IPS-18c (cell line): ENCODE data around the gene SSNA1.

ENCODE experiments used
- H3K4me3 ChIP-seq: 2 replicates; pipeline ENCODE4 v1.7.0; 2013; ENCODE audit warnings: low read depth, mild to moderate bottlenecking, low read length, moderate library complexity; ENCODE audit not compliant: insufficient read depth
- H3K9me3 ChIP-seq: one replicate; pipeline ENCODE4 v1.6.1; 2013; ENCODE audit warnings: mild to moderate bottlenecking, low read length, moderate library complexity; ENCODE audit not compliant: control insufficient read depth, insufficient read depth

SSNA1 gene

DNA sequence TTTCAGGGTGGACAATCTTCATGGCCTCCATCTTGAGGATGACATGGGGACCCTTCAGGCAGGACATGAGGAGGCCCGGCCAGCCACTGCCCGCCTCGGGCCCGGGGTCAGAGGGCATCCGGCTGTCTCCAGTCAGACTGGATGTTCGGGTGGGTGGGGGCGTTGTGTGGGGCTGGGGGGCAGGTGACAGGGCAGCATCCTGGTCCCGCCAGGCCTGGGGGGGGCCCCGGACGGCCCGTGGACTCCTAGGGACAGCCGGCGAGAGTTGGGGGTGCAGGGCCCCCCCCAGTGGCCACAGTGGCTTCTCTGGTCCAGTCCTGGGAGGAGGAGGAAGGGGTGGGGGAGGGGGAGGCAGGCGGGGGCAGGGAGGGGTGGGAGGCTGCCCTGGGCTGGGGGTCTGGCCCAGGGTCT is 32.6 kb downstream of the SSNA1 start:
- 0 out of 2 replicates have a peak overlapping the region, but pooled peaks have one; percentile 44 for H3K4me3 ChIP-seq
- H3K9me3 ChIP-seq: peaks cover 2% of the 10 kb centered on the region

DNA sequence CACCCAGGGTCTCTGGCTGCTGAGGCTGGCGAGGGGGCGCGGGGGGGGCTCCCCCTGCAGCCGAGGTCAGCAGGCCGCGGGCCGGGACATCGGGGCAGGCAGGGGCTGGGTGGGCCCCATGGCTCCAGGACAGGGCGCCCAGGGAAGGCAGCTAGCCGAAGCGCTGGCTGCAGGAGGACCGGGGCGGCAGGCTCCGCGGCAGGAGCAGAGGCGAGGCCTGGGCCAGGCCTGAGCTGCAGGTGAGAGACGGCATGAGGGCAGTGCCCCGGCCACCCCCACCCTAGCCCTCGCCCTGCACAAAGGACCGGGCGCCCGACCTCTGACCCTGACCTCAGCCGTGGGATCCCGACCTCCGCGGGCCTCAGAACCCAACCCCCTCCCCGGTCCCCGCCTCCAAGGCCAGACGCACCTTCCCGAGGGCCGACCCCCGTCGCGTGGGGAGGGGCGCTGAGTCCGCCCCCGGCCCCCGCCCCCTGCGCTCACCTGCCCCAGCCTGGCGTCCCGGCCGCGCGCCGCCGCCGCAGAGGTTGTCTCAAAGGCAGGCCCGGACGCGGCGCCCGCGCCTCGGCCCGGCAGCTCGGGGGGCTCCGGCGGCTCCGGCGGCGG is 33.1 kb downstream of the SSNA1 start:
- Histone ChIP-seq H3K4me3 (peak overlapping the region; percentile 44), H3K9me3 (peaks cover 2% of the 10 kb centered on the region)

DNA sequence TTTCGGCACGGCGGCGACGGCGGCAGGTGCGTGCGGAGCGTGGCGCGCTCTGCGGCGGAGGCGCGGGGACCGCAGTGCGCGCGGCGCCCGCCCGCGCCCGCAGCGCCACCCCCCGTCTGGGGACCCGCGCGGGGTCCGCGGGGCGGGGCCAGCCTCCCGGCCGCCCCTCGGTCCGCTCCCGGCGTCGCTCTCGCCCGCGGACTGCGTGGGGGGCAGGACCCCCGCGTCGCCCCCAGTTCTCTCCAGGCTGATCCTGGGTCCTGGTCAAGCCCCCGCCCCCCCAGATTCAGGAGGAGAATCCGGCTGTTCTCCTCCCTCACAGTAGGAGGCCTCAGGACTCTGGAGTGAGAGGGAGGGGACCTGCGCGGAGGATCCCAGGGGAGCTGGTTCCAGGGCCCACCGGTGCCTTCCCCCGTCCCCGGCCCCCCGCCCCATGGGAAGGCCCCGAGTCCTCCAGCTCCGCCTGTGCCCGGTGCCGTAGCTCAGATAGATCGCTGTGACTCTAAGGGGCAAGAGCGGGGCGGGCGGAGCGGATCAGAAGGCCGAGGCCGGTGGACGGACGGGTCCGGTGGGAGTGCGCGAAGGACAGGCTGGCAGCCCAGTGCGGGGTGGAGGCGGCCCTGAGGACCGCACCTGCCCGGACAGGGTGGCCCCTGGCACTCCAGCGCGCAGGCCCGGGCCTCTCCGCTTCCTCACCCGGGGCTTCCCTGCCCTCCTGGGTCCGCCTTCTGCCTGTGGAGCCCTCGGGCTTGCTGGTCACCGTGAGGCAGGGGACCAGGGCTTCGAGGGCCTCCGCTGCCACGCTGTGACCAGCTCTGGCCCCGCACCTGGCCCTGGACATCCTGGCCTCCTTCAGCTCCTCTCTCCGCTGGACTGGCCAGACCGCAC is 34.0 kb downstream of the SSNA1 start, which contains the start of gene RNF208:
RNF208 (minus strand) TSS at position 51 of the 888 bp plus-strand sequence. CDS start 1,028 bp downstream, outside the sequence.
- H3K4me3 ChIP-seq: peak within 1 kb of the TSS; percentile 66
- peaks cover 2% of the 10 kb centered on the region for H3K9me3 ChIP-seq

- H3K4me3 ChIP-seq: peak overlapping the region; percentile 80
Measured at GRCh38 chr9:137223078-137223970, 34.8 kb downstream of the SSNA1 start.

GRCh38 chr9:137224830-137225694 is 36.6 kb downstream of the SSNA1 start, which contains the start of gene CYSRT1:
TSS of gene CYSRT1 (plus strand) at chr9:137225174. CDS start at chr9:137225622, 448 bp downstream.
- H3K9me3 ChIP-seq: peaks cover 2% of the 10 kb centered on the region
- peak within 1 kb of the TSS; percentile 80 for H3K4me3 ChIP-seq

More at GRCh38 chr9:137223078-137223970, 34.8 kb downstream of the SSNA1 start:
- peaks cover 2% of the 10 kb centered on the region for H3K9me3 ChIP-seq

GRCh38 chr9:137225699-137226331 is 37.3 kb downstream of the SSNA1 start:
- Histone ChIP-seq H3K9me3 (peaks cover 2% of the 10 kb centered on the region), H3K4me3 (no peak overlapping the region)

DNA sequence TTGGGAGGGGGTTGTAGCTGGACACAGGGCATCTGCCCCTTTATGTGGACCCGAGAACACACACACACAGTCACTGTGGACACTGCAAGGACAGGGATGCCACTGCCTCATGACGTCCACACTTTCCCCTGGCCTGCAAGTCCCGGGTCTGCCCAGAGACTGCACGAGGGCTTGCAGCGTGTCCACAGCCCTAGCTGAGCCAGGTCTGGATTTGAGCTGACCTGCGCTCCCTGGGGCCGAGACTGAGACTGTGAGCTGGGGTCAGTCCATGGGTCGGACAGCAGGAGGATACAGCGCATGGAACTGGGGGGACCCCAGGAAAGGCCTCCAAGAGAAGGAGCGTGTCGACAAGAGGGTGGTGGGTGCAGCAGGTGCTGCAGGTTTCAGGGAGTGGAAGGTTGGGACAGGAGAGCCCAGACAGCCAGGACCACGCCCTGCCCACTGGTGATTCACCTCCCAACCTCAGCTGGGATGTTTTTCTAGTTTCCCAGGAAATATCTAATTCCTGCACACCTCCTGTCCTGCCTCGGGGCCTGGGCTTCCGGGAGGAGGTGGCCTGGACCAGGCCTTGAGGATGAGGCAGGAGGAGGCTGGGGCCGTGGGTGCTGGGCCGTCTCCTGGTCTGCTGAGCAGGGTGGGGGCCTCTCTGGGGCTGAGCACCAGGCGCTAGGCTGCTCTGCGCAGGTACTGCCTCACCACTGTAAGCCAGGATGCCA is 38.0 kb downstream of the SSNA1 start:
- H3K9me3 ChIP-seq: peaks cover 1% of the 10 kb centered on the region
- no peak overlapping the region for H3K4me3 ChIP-seq

- H3K9me3 ChIP-seq: no peaks in the 10 kb centered on the region
- H3K4me3 ChIP-seq: no peak within 1 kb of the TSS
Measured at GRCh38 chr9:137227054-137227852, 38.8 kb downstream of the SSNA1 start, which contains the start of gene RNF224. TSS of gene RNF224 (plus strand) at chr9:137227502. CDS start at chr9:137228336, 834 bp downstream.

DNA sequence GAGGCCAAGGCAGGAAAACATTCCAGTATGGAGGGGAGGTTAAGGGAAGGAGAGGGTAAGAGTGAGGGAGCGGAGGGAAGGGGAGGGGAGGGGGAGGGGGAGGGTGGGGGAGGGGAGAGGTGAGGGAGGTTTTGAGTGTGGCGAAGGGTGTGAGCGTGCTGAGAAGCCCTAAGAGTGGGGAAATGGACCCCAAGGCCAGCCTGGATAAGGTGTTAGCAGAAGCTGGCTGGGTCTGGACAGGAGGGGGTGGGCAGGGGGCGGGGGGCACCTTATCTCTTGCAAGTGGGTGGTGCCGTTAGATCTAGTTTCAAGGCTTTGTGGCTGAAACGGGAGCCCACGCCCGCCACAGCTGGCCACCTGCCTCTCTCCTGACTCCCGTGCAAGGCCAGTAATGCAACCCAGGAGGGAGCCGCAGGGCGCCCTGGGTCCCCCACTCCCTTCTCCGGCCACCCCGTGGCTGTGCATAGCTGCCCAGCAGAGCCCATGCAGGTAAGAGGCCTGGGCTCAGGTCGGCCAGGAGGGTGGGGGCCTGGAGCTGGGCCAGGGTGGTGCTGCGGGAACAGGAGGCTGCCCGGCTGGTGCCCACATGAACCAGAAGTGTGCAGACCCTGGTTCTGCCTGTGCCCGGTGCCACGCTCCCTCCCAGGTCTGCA is 39.5 kb downstream of the SSNA1 start:
- H3K4me3 ChIP-seq: no peak overlapping the region
- H3K9me3 ChIP-seq: no peaks in the 10 kb centered on the region

GRCh38 chr9:137228506-137228967 is 40.1 kb downstream of the SSNA1 start:
- no peak overlapping the region for H3K4me3 ChIP-seq
- no peaks in the 10 kb centered on the region for H3K9me3 ChIP-seq

- no peaks in the 10 kb centered on the region for H3K9me3 ChIP-seq
- H3K4me3 ChIP-seq: no peak overlapping the region
Measured at GRCh38 chr9:137228968-137229896, 40.8 kb downstream of the SSNA1 start.

- Histone ChIP-seq H3K4me3 (no peak overlapping the region), H3K9me3 (no peaks in the 10 kb centered on the region)
Measured at GRCh38 chr9:137229903-137230704, 41.6 kb downstream of the SSNA1 start.
